AG10803 (cell line): ENCODE data around the gene MAPK1.
"Not testable (repeated sequence)": the region's sequence is repeated elsewhere in the genome, so short reads cannot be mapped to it uniquely, and the experiment has no call there.

Source experiments
- DNase-seq: peaks from one replicate; pipeline ENCODE4 v3.0.0; 2010; ENCODE audit warnings: low read depth
- H3K4me3 ChIP-seq: 2 replicates; pipeline ENCODE4 v1.5.1; 2011; ENCODE audit warnings: mild to moderate bottlenecking, low read length, control low read depth
- TF ChIP-seq, protein P1 (sequence below): conservative IDR thresholded peaks from 2 replicates; pipeline ENCODE4 v1.5.1; 2011; ENCODE audit warnings: mild to moderate bottlenecking, low read length, control low read depth, inconsistent platforms

Gene MAPK1

DNA sequence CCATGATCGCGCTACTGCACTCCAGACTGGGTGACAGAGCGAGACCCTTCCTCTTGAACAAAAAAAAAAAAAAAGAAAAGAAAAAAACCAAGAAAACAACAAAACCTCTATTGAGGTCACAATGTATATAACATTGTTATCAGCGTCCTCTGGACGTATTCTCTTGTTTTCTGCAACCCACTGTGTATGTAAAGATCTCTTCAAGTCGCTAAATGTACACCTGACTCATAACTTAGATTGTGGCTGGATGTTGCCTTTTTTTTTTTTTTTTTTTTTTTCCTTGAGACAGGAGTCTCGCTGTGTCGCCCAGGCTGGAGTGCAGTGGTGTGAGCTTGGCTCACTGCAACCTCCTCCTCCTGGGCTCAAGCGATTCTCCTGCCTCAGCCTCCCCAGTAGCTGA is 130.5 kb downstream of the MAPK1 start:
- no peak for DNase-seq
- H3K4me3 ChIP-seq, result no peak overlapping the region
- TF ChIP-seq, protein P1, sequence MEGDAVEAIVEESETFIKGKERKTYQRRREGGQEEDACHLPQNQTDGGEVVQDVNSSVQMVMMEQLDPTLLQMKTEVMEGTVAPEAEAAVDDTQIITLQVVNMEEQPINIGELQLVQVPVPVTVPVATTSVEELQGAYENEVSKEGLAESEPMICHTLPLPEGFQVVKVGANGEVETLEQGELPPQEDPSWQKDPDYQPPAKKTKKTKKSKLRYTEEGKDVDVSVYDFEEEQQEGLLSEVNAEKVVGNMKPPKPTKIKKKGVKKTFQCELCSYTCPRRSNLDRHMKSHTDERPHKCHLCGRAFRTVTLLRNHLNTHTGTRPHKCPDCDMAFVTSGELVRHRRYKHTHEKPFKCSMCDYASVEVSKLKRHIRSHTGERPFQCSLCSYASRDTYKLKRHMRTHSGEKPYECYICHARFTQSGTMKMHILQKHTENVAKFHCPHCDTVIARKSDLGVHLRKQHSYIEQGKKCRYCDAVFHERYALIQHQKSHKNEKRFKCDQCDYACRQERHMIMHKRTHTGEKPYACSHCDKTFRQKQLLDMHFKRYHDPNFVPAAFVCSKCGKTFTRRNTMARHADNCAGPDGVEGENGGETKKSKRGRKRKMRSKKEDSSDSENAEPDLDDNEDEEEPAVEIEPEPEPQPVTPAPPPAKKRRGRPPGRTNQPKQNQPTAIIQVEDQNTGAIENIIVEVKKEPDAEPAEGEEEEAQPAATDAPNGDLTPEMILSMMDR, result no peak

DNA sequence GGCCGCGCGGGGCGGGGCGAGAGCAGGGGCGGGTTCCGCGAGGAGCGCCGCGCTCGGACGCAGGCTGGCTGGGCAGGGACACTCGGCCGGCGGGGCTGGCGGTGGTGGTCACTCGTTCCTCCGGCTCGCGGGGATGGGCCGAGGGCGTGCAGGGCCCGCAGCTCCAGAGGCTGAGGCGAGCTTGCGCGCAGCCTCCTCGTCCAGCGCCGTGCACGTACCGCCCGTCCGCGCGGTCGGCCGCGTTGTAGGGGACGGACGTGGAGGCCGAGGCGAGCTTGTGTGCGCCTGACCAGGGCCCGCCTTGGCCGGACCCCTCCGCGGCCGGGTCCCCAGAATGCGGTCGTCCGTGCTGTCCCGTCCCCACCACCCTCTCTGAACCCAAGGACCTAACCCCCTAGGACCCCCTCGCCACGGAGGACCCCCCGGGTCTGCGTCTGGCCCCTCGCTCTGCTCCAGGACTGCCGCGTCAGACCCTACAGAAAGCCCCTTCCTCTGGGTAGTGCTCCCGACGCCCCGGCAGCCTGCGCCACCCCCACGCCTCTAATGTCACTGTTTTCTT is 131.3 kb downstream of the MAPK1 start:
- H3K4me3 ChIP-seq, result peak overlapping the region; percentile 49

DNA sequence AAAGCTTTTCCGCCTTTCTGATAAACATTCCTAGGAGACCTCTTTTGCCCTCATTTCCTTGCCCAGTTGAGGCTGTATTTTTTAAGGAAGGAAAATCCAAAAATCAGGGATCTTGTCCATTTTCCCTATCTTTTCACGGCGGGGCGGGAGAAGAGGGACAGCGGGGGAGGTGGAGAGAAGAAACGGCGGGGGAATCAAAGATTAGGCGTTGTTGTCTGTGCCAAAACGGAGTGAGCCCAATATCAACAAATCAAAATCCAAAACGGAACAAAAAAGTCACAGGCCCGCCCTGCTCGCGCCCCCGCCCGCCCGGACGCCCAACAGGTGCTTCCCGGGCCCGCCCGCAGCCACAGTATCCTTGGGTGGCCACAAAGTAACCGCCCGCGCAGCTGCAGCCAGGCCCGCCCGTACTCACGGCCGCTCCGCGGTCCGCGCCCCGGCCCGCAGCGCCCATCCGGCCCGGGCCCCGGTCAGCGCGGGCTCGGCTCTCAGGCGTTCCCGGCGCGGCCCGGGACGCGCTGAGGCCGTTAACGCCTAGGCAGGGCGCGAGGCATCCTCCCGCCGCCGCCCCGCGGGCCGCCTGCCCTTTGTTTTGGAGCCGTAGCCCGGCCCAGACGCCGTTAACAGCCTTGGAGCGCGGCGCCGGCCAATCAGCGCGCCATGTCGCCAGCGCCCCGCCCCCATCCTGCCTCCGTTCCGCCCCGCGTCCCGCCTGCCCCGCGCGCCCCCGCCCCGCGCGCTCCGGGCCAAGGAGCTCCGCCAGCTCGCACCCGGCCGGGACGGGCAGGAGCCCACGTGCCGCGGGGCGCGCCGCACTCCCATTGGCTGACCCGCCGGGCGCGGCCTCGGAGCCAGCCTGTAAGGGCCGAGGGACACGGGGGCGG is 132.0 kb downstream of the MAPK1 start, which contains the start of gene YPEL1:
Gene YPEL1 (minus strand): TSS at position 595 of the 884 bp plus-strand sequence. CDS start 25,050 bp downstream, outside the sequence.
- peak; percentile 95 for DNase-seq
- TF ChIP-seq, protein P1, result no peak
- peak within 1 kb of the TSS; percentile 51 for H3K4me3 ChIP-seq

More for the DNA sequence above, 131.3 kb downstream of the MAPK1 start:
- TF ChIP-seq, protein P1, result no peak
- DNase-seq, result no peak

DNA sequence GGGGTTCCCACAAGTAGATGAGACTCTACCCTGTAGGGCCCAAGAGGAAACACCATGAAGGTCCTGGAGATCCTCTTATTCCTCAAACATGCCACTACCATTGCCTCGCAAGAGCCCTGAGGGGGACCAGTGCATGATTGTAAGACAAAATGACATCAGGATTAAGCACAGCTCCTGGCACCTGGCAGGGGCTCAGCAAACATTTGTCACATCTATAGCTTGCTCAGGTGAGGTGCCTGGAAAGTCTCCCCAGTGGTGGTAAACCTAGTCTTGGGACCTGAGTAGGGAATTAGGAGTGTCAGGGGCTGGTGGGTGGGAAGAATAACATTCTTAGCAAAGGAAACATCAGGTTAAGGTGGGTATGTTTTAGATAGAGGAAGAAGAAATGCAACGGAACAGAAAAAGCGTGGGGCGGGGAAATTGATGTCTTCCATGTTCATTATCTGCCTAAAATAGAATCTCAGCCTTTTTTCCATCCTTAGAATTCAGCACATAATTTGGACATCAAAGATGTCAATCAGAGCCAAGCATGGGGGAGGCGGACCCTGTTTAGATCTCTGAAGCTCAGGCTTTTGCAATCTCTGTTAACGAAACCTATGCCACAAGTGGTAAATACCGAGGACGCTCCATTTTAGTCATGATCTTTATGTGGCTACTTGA is 132.8 kb downstream of the MAPK1 start:
- peak overlapping the region; percentile 51 for H3K4me3 ChIP-seq
- TF ChIP-seq, protein P1, result no peak
- no peak for DNase-seq

DNA sequence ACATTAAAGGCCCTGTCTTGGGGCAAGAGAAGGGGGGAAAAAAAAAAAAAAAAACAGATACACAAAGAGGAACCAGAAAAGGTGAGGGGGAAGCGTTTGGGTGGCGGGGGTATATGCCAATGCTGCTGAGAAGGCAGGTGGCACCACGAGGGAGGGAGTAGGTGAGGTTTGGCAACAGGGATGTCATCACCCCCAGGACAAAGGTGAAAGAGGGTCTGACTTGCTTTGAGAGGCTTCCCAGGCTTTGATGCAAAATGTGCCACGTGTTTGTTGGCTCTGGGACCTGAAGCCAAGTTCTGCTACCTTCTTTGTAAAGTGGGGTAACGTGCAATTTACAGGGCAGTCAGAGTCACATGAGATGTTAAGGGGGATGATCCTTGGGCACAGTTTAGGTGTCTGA is 135.9 kb downstream of the MAPK1 start:
- TF ChIP-seq, protein P1, result no peak
- no peak for DNase-seq
- no peak overlapping the region for H3K4me3 ChIP-seq

DNA sequence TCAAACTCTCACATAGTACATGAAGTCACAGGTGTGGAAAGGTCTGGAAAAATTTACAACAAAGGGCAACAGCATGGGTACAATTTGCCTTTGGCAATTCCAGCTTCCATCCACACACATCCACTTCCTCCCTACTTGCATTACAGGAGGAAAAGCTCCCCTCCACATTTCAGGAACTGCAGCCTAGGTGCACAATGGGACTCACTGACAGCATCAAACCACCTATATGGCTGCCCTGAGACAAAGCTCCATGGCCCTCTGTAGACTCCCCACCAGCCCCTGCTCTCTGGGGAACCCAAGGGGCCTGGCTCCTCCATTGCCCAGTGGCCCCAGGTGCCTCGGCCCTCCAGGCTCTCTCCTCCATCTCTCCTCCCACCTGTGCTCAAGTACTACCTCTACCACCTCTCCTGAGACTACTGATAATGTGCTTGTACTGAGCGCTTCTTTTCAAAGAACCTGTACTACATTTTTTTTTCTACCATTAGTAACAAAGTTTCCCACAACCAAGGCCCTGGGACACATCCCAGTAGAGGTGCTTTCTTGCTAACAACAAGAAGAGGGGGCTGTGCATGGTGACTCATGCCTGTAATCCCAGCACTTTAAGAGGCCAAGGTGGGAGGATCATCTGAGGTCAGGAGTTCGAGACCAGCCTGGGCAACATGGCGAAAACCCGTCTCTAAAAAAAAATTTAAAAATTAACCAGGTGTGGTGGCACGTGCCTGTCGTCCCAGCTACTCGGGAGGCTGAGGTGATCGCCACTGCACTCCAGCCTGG is 136.7 kb downstream of the MAPK1 start:
- DNase-seq, result no peak
- TF ChIP-seq, protein P1, result no peak
- H3K4me3 ChIP-seq, result no peak overlapping the region

DNA sequence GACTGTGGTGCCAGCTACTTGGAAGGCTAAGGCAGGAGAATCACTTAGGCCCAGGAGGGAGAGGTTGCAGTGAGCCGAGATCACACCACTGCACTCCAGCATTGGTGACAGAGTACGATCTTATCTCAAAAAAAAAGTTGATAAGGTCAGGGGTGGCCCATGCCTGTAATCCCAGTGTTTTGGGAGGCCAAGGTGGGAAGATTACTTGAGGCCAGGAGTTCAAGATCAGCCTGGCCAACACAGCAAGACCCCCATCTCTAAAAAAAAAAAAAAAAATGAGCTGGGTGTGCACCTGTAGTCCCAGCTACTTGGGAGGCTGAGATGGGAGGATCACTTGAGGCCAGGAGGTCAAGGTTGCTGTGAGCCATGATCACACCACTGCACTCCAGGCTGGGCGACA is 138.3 kb downstream of the MAPK1 start:
- not testable (repeated sequence) for DNase-seq

More for the DNA sequence above, 138.3 kb downstream of the MAPK1 start:
- not testable (repeated sequence) for H3K4me3 ChIP-seq
